ENCODE data around the gene ABCA6. TPM values are rescaled to one million over a fixed set of nuclear protein-coding genes. Genes with fewer than 3 reads are reported as not detected.

Gene ABCA6
- 1 to 10 TPM in 1 of 3 donors, under 1 TPM in 2; 0.45 to 1.6 (median 0.75) TPM for total RNA-seq
- total RNA-seq (2013): 1.6 TPM

- H3K27me3 ChIP-seq (ENCODE audit: control insufficient read depth, insufficient read depth, low read length): no peaks in the 10 kb centered on the region
- Mint-ChIP-seq H3K27ac (no peak within 1 kb of the TSS), H3K27me3 (ENCODE audit: low read depth in 2 of 2) (peaks cover 3 to 7% of the 10 kb centered on the region in 2 donors), H3K36me3 (no peaks in the 10 kb centered on the region), H3K4me1 (no peaks in the 10 kb centered on the region), H3K4me3 (no peak within 1 kb of the TSS), H3K9me3 (no peaks in the 10 kb centered on the region)
- 51% methylated on average over 3 of the region's 4 CpGs for WGBS (ENCODE audit: insufficient coverage)
- ATAC-seq (no peak), DNase-seq (no peak)
- TF ChIP-seq CTCF (IDR thresholded peaks at IDR 0.05): no peak
- H3K4me3 ChIP-seq (ENCODE audit: low read length): no peak within 1 kb of the TSS
- no peak within 1 kb of the TSS for H3K27ac ChIP-seq (ENCODE audit: low read length)
- no peaks in the 10 kb centered on the region for H3K9me3 ChIP-seq (ENCODE audit: control insufficient read depth, insufficient read depth, low read length)
- no peaks in the 10 kb centered on the region for H3K4me1 ChIP-seq (ENCODE audit: control insufficient read depth, insufficient read depth, low read length)
- H3K36me3 ChIP-seq (ENCODE audit: control insufficient read depth, insufficient read depth, low read length): no peaks in the 10 kb centered on the region
- intact Hi-C loops (cut with micrococcal nuclease): no loop called here
These were observed at the start of gene ABCA6 for GRCh38 chr17:69141431-69142174. ABCA6 (minus strand) TSS chr17:69141895; CDS start chr17:69140703, 1,192 bp downstream.

- Histone ChIP-seq H3K36me3 (ENCODE audit: control insufficient read depth, insufficient read depth, low read length) (no peaks in the 10 kb centered on the region), H3K9me3 (ENCODE audit: control insufficient read depth, insufficient read depth, low read length) (no peaks in the 10 kb centered on the region), H3K4me3 (ENCODE audit: low read length) (no peak overlapping the region), H3K4me1 (ENCODE audit: control insufficient read depth, insufficient read depth, low read length) (no peaks in the 10 kb centered on the region), H3K27me3 (ENCODE audit: control insufficient read depth, insufficient read depth, low read length) (no peaks in the 10 kb centered on the region), H3K27ac (ENCODE audit: low read length) (no peak overlapping the region)
- H3K27ac Mint-ChIP-seq: no peak overlapping the region
- H3K27me3 Mint-ChIP-seq (ENCODE audit: low read depth in 2 of 2): no peaks in the 10 kb centered on the region
- no peak for DNase-seq
- 88% methylated on average over 1 of the region's 2 CpGs for WGBS (ENCODE audit: insufficient coverage)
- H3K36me3 Mint-ChIP-seq: no peaks in the 10 kb centered on the region
- no peaks in the 10 kb centered on the region for H3K9me3 Mint-ChIP-seq
- no peak for ATAC-seq
- intact Hi-C loops (cut with micrococcal nuclease): no loop called here
- H3K4me1 Mint-ChIP-seq: no peaks in the 10 kb centered on the region
- no peak for TF ChIP-seq CTCF (IDR thresholded peaks at IDR 0.05)
- no peak overlapping the region for H3K4me3 Mint-ChIP-seq
These were observed 47.1 kb upstream of the ABCA6 start for GRCh38 chr17:69188796-69189195.

- H3K27ac Mint-ChIP-seq: no peak overlapping the region
- no peaks in the 10 kb centered on the region for H3K36me3 Mint-ChIP-seq
- Histone ChIP-seq H3K4me1 (ENCODE audit: control insufficient read depth, insufficient read depth, low read length) (no peaks in the 10 kb centered on the region), H3K4me3 (ENCODE audit: low read length) (no peak overlapping the region), H3K9me3 (ENCODE audit: control insufficient read depth, insufficient read depth, low read length) (no peaks in the 10 kb centered on the region), H3K36me3 (ENCODE audit: control insufficient read depth, insufficient read depth, low read length) (no peaks in the 10 kb centered on the region), H3K27ac (ENCODE audit: low read length) (no peak overlapping the region), H3K27me3 (ENCODE audit: control insufficient read depth, insufficient read depth, low read length) (no peaks in the 10 kb centered on the region)
- no peak for TF ChIP-seq CTCF (IDR thresholded peaks at IDR 0.05)
- DNase-seq: no peak
- intact Hi-C loops (cut with micrococcal nuclease): no loop called here
- WGBS (ENCODE audit: insufficient coverage): 80% methylated on average over 1 of the region's 1 CpG
- H3K4me3 Mint-ChIP-seq: no peak overlapping the region
- H3K4me1 Mint-ChIP-seq: no peaks in the 10 kb centered on the region
- no peaks in the 10 kb centered on the region for H3K27me3 Mint-ChIP-seq (ENCODE audit: low read depth in 2 of 2)
- ATAC-seq: no peak
- H3K9me3 Mint-ChIP-seq: no peaks in the 10 kb centered on the region
These were observed 46.4 kb upstream of the ABCA6 start for GRCh38 chr17:69188064-69188463.

- no peak for TF ChIP-seq CTCF (IDR thresholded peaks at IDR 0.05)
- H3K9me3 ChIP-seq (ENCODE audit: control insufficient read depth, insufficient read depth, low read length): no peaks in the 10 kb centered on the region
- no peaks in the 10 kb centered on the region for H3K9me3 Mint-ChIP-seq
- DNase-seq: no peak
- no peaks in the 10 kb centered on the region for H3K4me1 ChIP-seq (ENCODE audit: control insufficient read depth, insufficient read depth, low read length)
- H3K27me3 Mint-ChIP-seq (ENCODE audit: low read depth in 2 of 2): no peaks in the 10 kb centered on the region
- no peak for ATAC-seq
- no peak overlapping the region for H3K4me3 ChIP-seq (ENCODE audit: low read length)
- no peaks in the 10 kb centered on the region for H3K36me3 ChIP-seq (ENCODE audit: control insufficient read depth, insufficient read depth, low read length)
- H3K4me3 Mint-ChIP-seq: no peak overlapping the region
- intact Hi-C loops (cut with micrococcal nuclease): no loop called here
- no peak overlapping the region for H3K27ac ChIP-seq (ENCODE audit: low read length)
- no peaks in the 10 kb centered on the region for H3K4me1 Mint-ChIP-seq
- H3K36me3 Mint-ChIP-seq: no peaks in the 10 kb centered on the region
- no peak overlapping the region for H3K27ac Mint-ChIP-seq
- H3K27me3 ChIP-seq (ENCODE audit: control insufficient read depth, insufficient read depth, low read length): no peaks in the 10 kb centered on the region
These were observed 45.6 kb upstream of the ABCA6 start for GRCh38 chr17:69187294-69187693.

Measured in natural killer cell (primary cell).